OCI-LY1 (cell line): ENCODE measurements around the gene EFHC1.

Experiments used
- CTCF ChIP-seq: fragments of 200-600 bp; sonication (generic), shearing (Covaris generic); IDR thresholded peaks from 2 replicates; pipeline ENCODE4 v1.5.1; 2017; ENCODE audit warnings: mild to moderate bottlenecking, antibody characterized with exemption, low read length, moderate library complexity, mixed read lengths
- EZH2 ChIP-seq: fragments of 200-600 bp; sonication (generic), shearing (Covaris generic); IDR thresholded peaks from 2 replicates; pipeline ENCODE4 v1.8.0; 2017; ENCODE audit warnings: borderline replicate concordance, mixed run types, mild to moderate bottlenecking, antibody characterized with exemption, low read length, moderate library complexity, mixed read lengths

- no peak for TF ChIP-seq CTCF
- TF ChIP-seq EZH2 = no peak
Observed at GRCh38 chr6:52530351-52530750, 110.2 kb downstream of the EFHC1 start.
